ENCODE data around the gene DPP9.

DNA sequence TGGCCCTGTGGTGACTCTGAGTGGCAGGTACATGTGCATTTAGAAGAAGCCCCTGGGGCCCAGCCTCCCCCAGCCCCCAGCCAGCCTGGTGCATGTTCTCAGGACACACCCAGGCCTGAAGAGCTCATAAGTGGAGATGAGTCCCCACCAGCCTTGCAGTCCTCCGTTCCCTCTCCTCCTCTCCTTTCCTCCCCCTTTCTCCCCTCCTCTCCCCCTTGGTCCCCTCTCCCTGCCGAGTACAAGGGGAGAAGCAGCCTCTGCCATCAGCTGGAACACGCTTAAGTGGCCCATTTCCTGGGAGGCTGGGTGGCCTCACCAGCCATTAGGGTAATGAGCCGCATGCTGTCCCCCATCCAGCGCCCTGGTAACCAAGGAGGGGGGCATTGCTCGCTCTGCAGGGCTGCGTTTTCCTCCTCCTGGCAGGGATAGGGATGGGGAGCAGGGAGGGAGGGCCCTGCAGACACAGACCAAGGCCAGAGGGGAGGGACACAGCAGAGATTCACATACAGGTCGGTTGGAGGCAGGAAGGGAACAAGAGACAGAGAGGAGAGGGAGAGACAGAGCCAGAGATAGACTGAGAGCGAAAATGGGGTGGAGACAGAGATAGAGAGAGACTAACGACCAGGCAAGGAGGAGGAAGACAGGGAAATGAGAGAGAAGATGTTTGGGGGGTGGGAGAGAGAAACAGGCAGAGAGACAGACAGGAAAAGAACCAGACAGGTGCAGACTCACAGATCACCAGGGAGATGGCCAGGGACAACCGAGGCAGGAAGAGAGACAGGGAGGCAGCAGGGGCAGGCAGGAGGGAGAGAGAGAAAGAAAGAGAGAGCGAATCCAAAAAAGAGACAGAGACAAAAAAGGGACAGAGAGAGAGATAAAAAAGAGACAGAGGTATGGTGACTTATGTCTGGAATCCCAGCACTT is 19.3 kb upstream of the DPP9 start:
- TF ChIP-seq, protein P1, sequence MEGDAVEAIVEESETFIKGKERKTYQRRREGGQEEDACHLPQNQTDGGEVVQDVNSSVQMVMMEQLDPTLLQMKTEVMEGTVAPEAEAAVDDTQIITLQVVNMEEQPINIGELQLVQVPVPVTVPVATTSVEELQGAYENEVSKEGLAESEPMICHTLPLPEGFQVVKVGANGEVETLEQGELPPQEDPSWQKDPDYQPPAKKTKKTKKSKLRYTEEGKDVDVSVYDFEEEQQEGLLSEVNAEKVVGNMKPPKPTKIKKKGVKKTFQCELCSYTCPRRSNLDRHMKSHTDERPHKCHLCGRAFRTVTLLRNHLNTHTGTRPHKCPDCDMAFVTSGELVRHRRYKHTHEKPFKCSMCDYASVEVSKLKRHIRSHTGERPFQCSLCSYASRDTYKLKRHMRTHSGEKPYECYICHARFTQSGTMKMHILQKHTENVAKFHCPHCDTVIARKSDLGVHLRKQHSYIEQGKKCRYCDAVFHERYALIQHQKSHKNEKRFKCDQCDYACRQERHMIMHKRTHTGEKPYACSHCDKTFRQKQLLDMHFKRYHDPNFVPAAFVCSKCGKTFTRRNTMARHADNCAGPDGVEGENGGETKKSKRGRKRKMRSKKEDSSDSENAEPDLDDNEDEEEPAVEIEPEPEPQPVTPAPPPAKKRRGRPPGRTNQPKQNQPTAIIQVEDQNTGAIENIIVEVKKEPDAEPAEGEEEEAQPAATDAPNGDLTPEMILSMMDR (IDR thresholded peaks at IDR 0.05) = no peak
- TF ChIP-seq BHLHE40 (IDR thresholded peaks at IDR 0.05; ENCODE audit: low read depth, low read length) = no peak
- no peak for TF ChIP-seq GATA3 (IDR thresholded peaks at IDR 0.05; ENCODE audit: borderline replicate concordance)
- TF ChIP-seq NR3C1 (IDR thresholded peaks at IDR 0.05) = no peak
- no peak for TF ChIP-seq PHF8 (IDR thresholded peaks at IDR 0.05; ENCODE audit: borderline replicate concordance, low read depth)
- TF ChIP-seq, protein P2, sequence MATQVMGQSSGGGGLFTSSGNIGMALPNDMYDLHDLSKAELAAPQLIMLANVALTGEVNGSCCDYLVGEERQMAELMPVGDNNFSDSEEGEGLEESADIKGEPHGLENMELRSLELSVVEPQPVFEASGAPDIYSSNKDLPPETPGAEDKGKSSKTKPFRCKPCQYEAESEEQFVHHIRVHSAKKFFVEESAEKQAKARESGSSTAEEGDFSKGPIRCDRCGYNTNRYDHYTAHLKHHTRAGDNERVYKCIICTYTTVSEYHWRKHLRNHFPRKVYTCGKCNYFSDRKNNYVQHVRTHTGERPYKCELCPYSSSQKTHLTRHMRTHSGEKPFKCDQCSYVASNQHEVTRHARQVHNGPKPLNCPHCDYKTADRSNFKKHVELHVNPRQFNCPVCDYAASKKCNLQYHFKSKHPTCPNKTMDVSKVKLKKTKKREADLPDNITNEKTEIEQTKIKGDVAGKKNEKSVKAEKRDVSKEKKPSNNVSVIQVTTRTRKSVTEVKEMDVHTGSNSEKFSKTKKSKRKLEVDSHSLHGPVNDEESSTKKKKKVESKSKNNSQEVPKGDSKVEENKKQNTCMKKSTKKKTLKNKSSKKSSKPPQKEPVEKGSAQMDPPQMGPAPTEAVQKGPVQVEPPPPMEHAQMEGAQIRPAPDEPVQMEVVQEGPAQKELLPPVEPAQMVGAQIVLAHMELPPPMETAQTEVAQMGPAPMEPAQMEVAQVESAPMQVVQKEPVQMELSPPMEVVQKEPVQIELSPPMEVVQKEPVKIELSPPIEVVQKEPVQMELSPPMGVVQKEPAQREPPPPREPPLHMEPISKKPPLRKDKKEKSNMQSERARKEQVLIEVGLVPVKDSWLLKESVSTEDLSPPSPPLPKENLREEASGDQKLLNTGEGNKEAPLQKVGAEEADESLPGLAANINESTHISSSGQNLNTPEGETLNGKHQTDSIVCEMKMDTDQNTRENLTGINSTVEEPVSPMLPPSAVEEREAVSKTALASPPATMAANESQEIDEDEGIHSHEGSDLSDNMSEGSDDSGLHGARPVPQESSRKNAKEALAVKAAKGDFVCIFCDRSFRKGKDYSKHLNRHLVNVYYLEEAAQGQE (IDR thresholded peaks at IDR 0.05) = no peak
- no peak for TF ChIP-seq RFX5 (IDR thresholded peaks at IDR 0.05)
- TF ChIP-seq EP300 (IDR thresholded peaks at IDR 0.05) = no peak

Measured in A549 (cell line).